ENCODE data around the gene TSPAN7.

- TF ChIP-seq GATA3 (IDR thresholded peaks at IDR 0.05; ENCODE audit: low read depth, low read length) (no peak), GATA2 (IDR thresholded peaks at IDR 0.05; ENCODE audit: low read depth, low read length) (no peak)
These were observed 13.5 kb downstream of the TSPAN7 start for GRCh38 chrX:38574858-38575257.

All from SH-SY5Y (cell line).